GM21786 (cell line): ENCODE measurements around the gene TACC2.

Experiments
- ATAC-seq: cut with Tn5 transposase; IDR thresholded peaks from one replicate; pipeline ENCODE4 v1.9.1; 2021; ENCODE audit not compliant: unreplicated experiment

Gene TACC2

DNA sequence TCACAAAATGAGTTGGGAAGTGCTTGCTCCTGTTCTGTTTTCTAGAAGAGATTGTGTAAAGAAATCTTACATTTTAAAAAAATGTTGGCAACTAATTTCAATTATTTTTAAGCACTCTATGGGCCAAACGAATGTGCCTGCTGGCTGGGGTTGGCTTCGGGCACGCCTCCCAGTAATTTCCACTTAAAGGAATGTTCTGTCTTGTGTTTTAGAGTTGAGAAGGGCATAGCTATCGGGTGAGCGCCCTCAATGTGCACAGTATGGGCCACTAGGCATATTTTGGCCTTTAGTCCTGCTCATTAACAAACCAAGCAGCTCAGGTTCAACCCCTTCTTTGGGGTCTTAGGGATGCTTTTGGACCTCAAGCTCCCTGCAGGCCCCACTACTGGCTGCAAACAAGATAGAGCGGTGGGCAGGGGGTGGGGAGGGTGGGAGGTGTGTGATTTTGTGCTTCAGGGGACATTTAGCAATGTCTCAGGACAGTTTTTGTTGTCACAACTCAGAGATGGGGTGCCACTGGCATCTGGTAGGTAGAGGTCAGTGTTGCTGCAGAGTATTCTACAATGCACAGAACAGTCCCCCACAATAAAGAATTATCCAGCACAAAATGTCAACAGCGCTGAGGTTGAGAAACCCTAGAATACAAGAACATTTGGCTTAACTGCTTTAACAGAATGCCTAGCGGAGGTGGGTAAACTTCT, 40.7 kb downstream of the TACC2 start:
- ATAC-seq = no peak

DNA sequence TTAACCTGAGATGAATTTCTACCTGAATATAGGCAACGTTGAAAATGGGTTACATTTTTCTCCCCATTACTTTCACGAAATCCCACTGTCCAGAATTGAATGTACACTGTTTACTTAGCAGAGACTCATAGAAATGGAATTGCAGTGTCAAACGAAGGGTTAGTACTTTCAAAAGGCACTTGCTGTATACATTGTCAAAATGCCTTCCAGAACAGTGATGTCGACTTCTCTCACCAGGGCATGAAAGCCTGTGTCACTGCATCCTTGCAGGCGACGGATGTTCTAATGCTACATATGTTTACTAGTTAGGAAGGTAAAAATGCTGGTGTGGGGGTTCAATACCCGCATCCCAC, 41.2 kb downstream of the TACC2 start:
- no peak for ATAC-seq

DNA sequence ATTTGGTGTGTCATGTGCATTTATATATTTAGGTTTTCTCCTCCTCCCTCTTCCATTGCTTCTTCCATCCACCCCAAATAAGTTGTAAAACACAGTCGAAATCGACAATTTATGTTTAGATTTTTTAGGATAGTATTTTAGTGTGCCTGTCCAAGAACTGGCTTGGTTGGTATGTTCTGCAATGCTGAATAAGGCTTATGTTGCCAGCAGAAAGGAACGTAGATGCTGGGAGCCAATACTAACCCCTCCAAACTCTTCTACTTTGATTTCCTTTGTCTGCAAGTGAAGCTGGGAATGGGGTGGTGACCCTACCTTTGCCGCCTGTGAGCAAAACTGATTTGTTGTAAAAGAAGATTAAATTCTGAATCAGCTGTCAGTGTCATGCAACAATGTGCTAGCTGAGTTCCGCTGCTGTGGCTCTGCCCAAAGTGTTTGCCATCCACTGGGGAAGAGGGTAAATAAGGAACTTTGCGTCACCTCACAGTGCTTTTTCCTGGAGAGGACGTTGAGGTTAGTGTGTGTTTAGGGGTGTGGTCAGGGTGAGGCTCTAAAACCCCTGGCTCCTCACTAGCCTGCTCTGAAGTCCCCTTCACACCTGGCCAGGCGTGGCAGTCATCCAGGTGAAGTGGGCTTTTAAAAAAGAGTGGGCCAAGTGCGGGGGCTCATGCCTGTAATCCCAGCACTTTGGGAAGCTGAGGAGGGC, 44.4 kb downstream of the TACC2 start:
- ATAC-seq = no peak

DNA sequence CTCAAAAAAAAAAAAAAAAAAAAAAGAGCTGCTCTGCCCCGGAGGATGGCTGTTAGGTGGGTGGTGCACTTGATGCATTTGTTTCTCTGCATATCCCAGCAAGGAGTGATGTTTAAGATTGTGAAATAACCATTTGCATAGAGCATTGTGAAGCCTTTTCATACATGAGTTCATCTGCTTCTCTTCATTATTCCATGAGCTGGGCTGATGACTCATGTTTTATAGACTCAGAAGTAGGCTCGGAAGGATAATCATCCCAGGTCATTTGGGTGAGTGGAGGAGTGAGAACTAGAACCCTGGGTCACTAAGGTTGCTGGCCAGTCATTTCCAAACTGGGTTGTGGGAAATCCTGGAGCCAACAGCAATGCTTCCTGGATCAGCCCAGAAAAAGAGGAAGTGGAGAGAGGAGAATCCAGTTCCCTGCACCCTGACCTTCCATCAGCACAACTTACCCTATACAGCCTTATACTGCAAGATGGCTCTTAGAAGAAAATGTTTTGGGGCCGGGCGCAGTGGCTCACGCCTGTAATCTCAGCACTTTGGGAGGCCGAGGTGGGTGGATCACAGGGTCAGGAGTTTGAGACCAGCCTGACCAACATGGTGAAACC, 45.3 kb downstream of the TACC2 start:
- ATAC-seq = no peak

DNA sequence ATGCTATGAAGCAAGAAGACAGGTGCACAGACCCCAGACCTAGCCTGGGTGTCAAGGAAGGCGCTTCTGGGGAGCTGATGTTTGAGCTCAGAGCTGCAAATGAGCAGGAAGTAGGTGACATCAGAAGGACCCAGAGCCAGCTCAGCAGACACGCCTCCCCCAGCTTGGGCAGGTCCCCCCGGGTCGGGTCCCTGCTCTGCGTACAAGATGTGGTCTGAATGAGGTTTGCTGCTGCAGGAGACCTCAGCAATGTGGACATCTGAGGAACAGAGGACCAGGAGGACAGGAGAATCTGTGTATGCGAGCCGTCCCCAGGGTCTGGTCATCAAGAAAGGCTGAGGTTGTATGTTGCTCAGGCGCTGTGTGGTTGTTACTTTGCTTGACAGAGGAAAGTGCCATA, 51.8 kb downstream of the TACC2 start:
- ATAC-seq = no peak

DNA sequence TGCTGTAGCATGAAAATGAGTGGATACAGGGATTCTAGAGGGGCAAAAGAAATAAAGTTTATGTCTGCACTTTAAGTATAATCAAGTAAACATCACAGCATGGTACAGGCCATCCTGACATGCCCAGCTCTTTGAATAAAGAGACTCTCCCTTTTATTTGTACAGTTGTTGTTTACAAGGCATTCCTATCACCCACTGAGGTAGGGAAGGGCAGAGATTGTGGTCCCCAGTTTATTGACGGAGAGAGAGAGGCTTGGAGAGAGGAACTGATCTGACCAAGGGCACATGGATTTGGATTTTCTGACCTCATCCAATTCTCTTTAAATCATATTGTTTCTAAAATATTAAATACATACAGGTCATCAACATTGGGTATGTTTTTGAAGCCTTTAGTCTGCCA, 53.9 kb downstream of the TACC2 start:
- no peak for ATAC-seq

DNA sequence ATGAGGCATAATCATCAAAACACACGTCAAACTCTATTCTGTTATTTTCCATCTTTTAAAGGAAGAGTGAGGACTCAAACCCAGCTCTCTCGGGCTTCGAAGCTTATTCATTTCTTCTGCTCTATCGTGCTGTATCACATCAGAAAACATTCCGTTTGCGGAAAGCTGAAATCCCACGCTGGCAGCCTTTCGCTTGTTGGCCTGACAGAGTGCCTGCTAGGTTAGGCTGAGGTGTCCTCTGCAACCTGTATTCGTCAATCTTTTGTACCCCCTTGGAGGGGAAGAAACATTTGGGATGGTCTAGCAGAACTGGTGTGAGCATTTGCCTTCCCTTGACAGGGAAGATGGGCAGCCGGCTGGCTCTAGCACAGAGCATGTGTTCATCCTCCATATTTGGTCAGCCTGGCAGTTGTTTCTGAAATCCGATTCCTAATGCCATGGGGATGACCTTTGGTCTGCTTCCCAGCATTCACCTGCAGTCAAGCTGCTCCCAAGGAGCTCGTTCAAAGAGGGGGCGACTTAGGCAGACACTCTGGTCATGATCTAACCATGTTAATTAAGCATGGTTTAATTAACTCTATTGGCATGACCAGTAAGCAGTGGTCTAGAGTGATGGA, 55.2 kb downstream of the TACC2 start:
- ATAC-seq = no peak

DNA sequence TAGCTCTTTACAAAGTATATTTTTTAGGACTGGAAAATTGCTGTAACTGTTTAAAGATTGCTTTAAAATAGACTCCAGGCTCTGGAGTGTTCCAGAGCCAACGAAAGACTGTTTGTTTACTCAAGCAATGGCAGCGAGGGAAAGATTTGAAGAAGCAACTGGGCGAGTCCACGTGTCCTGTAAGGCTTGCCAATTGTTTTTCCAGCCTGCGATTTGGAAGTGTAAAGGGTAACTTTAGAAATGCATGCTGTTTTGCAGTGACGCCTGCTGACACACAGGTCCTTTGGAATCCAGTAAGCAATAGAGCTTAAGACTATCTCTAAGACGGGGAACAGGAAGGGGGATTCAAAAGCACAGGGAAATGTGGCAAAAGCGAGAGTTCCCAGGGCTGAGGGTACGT, 55.8 kb downstream of the TACC2 start:
- ATAC-seq = no peak

DNA sequence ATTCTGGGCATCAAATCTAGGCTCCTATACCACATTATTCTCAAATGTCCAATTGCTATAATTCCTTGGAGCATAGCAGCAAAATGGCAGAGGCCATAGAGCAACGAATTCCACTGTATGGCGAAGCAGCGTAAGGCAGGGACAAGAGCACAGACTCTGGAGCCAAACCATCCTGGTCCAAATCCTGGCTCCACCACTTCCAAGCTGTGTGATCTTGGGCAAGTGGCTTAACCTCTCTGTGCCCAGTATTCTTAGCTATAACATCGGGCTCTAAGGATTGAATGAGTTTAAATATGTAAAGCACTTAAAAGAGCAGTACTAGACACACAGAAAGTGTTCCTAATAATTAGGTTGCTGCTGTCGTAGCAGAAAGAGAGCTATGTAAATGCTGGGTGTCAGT, 56.2 kb downstream of the TACC2 start:
- ATAC-seq = no peak

DNA sequence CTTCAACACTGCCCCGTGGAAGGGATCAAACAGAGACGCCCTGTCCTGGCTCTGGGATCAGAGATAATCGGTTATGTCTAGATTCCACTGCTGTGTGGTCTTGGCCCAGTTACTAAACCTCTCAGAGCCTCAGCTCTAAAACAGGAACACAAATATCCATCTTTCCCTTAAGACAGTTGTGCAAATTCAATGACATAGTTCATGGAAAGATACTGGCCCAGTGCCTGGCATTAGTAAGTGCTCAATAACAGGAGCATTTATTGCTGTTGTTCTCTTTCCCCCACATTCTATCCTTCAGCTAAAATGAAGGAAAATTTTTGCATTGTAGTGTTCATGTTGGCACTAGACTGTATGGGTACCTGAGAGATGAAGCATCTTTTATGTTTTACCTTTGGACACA, 58.6 kb downstream of the TACC2 start:
- no peak for ATAC-seq

DNA sequence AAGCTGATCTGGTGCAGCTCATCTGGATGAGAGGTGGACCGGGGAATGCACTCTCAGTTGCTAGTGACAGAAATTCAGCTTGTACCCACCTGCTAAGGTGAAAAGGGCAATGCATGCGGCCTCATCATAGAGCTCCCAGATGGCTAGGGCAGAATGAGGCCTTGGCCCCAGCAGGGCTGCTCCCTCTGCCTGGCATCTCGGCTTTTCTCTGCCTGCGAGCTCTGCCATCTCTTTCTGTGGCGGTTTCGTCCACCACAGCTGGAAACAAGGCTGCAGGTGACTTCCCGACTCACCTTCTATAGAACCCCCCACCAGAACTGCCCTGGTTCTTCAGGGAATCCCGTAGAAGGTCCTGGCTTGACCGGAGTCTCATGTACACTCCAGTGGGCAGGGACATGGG, 60.1 kb downstream of the TACC2 start:
- ATAC-seq = no peak

DNA sequence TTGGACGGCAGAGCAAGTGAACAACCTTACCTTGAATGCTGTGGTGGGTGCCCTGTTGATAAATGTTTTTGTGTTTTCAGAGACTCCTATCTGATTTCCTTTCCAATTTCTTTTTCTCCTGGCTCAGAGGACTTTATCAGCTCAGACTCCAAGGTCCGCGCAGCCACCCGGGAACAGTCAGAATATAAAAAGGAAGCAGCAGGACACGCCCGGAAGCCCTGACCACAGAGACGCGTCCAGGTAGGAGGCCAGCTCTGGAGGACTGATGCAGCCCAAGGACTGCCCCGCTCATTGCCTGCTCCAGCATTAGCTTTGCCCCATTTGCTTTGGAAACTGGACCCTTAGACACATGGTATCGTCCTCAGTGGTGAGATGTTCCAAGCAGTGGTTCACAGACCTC, 61.3 kb downstream of the TACC2 start:
- ATAC-seq = no peak

DNA sequence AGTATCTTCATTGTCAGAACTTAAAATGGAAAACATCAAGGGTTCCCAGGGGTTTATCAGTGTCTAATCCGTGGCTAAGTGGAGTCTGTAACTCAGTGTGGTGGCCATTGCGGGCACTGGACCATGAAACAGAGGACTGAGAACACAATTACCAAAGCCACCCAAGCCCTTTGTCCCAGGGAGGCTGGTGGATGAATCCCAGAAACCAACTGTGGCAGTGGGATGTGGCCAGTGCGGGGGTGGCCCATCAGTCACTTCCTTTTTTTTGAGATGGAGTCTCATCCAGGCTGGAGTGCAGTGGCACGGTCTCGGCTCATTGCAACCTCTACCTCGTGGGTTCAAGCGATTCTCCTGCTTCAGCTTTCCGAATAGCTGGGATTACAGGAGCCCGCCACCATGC, 61.8 kb downstream of the TACC2 start:
- no peak for ATAC-seq

DNA sequence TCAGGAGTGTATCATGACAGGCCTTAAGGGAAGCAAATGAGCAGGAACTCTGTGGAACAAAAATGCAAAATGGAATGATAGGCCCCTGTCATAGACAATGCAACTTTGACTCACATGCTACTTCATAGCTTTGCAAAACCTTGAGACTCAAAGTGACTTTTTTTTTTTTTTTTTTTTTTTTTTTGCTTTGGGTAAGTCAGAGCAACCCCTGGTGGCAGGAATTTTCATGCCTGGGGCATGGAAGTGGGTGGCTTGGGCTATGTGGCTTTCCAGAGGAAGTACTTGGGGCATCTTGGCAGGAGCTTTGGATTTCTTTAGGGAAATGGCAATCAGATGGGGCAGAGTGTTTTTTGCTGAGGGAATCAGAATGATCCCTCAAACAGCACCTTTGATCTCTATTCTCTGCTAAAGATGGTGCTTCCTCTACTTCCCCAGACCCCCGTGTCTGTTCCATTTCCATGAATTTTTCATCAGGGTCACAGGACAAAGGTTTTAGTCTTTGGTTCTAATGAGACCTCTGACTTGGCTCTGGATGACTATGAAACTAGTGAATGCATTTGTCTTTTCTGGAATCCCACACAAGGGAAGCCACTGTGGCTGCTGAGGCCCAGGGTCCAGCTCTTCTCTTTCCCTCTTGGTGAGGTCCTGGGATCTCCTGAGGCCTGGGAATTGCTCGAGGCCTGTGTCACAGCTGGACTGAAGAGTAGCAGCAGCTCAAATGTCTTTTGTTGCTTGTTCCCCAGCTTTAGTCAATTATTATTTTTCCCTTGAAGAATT, 62.8 kb downstream of the TACC2 start:
- ATAC-seq = no peak

DNA sequence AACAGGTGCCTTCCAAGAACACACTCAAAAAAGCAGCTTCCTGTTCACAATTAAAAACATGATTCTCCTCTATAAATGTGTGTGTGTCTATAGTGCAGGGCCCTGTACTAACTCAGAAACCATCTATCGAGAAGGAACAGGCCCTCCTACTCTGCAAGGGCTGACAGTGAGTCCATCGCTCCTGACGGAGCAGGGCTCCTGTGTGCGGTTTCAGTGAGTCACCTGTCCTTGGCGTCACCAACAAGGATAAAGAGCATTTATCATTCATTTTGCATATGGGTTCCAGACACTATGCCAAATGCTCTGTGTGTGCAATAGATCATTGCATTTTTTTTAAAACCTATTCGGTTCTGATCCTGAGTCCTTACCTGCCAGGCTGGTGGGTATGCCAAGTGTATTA, 63.7 kb downstream of the TACC2 start:
- no peak for ATAC-seq

DNA sequence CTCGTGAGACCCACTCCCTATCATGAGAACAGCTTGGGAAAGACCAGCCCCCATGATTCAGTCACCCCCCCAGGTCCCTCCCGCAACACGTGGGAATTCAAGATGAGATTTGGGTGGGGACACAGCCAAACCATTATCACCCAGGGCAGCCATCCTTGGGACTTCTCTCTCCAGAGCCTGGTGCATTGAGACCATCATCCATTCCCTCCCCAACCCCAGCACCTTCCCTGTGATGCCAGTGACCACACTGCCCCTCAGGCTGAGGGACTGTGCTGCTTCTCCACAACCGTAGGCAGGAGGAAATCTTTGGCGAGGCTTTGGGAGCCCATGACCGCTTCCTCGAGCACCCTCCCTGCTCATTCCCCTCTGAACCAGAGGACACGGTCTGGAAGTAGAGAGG, 64.4 kb downstream of the TACC2 start:
- no peak for ATAC-seq

DNA sequence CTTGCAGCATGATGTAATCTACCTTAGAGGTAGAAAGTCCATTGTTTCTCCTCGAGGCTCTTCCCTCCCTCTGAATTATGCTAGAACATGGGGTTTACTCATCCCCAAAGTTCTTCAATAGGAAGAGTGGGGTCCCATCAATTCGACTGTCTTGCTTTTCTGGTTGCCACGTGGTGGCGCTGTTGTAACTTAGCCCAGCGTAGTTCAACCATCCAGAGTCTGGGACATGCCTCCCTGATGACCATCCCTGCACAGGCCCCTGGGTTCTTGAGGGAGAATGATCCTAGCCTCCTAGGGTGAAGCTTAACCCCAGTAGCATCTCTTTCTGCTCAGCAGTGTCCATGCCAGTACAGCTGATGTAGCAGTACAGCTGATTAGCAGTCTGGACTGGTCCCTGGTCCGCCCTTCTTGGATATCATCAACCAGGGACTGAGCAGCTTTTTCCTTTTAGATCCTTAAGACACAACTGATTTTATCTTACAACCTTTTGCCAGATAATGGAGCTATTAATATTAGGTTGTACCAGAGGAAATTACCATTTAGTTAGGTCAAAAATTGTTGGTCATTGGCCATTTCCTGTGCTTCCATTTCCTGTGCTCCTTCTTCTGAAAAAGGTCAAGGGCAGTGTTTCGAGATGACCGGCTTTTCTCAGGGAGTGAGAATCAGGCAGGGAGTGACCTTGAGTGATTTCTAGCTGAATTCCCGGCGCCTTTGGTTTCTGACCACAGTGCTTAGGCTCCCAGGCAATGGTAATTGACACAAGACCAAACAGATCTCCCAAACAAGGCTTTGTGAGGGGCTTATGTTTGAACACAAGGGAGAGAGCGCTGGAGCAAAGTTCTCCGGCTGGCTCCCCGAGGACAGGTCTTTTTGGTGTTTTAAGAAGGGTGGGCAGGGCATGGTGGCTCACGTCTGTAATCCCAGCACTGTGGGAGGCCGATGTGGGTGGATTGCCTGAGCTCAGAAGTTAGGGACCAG, 65.4 kb downstream of the TACC2 start:
- no peak for ATAC-seq

DNA sequence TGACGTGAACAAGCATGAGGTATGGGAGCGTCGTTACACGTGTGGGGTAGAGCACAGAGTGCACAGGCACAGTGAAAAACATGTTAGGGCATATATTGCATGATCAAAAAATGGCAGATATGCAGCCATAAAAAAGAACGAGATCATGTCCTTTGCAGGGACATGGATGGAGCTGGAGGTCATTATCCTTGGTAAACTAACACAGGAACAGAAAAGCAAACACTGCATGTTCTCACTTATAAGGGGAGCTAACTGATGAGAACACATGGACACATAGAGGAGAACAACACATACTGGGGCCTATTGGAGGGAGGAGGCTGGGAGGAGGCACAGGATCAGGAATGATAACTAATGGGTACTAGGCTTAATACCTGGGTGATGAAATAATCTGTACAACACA, 66.3 kb downstream of the TACC2 start:
- no peak for ATAC-seq

DNA sequence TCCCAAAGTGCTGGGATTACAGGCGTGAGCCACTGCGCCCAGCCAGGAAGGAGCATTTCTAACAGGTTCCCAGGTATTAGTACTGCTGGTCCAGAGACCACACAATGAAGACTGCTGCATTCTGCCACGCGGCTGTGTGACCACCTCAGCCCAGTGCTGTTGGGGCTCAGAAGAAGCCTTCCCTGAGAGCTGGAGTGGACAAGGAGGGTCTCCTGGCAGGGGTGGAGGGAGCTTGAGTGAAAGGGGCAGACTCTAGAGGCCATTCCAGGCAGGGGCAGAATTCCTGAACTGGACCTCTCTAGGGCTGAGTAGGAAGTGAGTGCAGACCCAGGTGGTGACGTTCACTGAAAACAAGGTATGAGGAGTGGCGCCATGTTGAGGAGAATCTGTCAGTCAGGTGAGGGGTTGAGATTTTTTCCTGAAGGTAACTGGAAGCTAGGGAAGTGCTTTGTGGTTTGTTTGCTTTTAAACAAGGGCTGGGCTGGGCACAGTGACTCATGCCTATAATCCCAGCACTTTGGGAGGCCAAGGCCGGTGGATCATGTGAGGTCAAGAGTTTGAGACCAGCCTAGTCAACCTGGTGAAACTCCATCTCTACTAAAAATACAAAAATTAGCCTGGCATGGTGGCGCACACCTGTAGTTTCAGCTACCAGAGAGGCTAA, 67.6 kb downstream of the TACC2 start:
- no peak for ATAC-seq
